ENCODE measurements around the gene CLCNKB.
"Not testable (repeated sequence)": the region's sequence is repeated elsewhere in the genome, so short reads cannot be mapped to it uniquely, and the experiment has no call there.

CLCNKB gene

DNA sequence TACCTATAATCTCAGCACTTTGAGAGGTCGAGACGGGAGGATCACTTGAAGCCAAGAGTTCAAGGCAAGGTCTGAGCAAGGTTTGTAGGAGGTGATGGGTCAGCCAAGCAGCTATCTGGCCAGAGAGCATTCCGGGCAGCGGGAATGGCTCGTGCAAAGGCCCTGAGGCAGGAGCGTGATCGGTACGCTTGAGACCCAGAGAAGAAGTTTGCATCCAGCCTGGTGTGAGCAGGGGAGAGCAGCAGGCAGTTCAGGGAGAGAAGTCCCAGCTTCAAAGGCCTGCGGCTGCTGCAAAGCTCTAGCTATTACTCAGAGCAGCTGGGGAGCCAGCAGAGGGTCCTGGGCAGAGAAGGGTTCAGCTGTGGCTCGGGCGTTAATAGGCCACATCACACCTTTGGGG is 44.7 kb upstream of the CLCNKB start:
- intact Hi-C loops (cut with DNase I; ENCODE audit: low total_unique reads): no loop called here
- no peak for TF ChIP-seq CTCF (IDR thresholded peaks at IDR 0.05)
- Histone ChIP-seq H3K4me1 (no peaks in the 10 kb centered on the region), H3K4me3 (no peak overlapping the region), H3K27ac (no peak overlapping the region), H3K27me3 (no peaks in the 10 kb centered on the region), H3K36me3 (no peaks in the 10 kb centered on the region), H3K9me3 (no peaks in the 10 kb centered on the region)
- no peak for DNase-seq

GRCh38 chr1:16001274-16001673 is 42.3 kb upstream of the CLCNKB start:
- H3K27me3 ChIP-seq; H3K4me3 ChIP-seq; H3K27ac ChIP-seq; H3K9me3 ChIP-seq; intact Hi-C loops (cut with DNase I; ENCODE audit: low total_unique reads); DNase-seq; H3K4me1 ChIP-seq; H3K36me3 ChIP-seq: not testable (repeated sequence)

DNA sequence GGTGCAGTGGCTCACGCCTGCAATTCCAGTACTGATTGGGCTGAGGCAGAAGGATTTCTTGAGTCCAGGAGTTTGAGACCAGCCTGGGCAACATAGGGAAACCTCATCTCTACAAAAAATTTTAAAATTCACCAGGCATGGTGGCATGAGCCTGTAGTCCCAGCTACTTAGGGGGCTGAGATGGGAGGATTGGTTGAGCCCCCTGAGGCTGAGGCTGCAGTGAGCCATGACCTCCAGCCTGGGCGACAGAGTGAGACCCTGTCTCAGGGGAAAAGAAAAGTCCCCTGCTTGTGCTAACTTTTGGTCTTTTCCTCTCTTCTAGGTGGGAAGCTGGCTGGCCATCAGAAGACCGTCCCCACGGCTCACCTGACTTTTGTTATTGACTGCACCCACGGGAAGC is 38.0 kb upstream of the CLCNKB start:
- intact Hi-C loops (cut with DNase I; ENCODE audit: low total_unique reads): no loop called here
- H3K4me3 ChIP-seq: no peak overlapping the region

GRCh38 chr1:16006010-16006409 is 37.6 kb upstream of the CLCNKB start:
- intact Hi-C loops (cut with DNase I; ENCODE audit: low total_unique reads): no loop called here

More for the DNA sequence above, 38.0 kb upstream of the CLCNKB start:
- no peaks in the 10 kb centered on the region for H3K36me3 ChIP-seq
- no peak for DNase-seq
- H3K4me1 ChIP-seq: no peaks in the 10 kb centered on the region
- H3K9me3 ChIP-seq: no peaks in the 10 kb centered on the region
- H3K27me3 ChIP-seq: no peaks in the 10 kb centered on the region
- no peak overlapping the region for H3K27ac ChIP-seq
- no peak for TF ChIP-seq CTCF (IDR thresholded peaks at IDR 0.05)

DNA sequence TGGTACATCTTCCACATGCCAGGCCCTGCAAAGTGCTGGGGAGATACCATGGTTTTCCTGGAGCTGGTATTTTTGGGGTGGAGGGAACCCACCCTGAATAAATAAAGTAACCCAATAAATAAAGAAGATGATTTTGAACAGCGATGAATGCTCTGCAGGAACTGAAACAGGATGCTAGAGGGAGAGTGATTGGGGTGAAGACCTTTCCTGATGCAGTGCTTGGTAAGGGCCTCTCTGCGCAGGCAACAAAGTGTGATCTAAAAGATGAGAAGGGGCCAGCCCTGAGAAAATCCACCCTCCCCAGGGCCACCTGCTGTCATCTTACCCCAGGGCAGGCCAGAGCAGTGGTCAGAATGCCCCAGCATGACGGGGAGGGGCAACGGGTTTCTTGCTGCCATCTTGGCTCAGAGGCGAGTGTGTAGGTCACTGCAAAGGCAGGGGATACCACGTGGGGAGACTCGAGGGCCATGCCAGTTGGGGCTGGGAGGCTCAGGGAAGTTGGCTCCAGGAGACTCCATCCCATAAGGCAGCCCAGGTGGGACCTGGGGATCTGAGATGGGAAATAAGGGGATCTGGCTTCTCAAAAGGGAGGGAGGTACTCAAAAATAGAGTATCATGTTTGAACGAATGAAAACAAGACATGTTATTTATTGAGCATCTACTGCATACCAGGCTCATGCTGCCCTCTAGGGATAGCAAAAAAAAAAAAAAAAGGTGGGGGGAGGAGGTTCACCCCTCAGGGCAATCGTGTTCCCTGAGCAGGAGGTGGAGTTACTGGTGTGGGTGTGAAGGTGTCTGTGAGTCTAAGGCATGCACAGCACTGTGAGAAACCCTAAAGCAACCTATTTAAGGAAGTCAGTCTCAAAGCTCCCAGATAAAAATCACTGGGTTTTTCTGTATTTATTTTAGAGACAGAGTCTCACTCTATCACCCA is 36.8 kb upstream of the CLCNKB start:
- peaks cover 0 to under 1% (median 0%) of the 10 kb centered on the region in 4 donors for H3K4me1 ChIP-seq
- H3K27ac ChIP-seq: no peak overlapping the region
- no peaks in the 10 kb centered on the region for H3K27me3 ChIP-seq
- no peak overlapping the region for H3K4me3 ChIP-seq
- no peak for DNase-seq
- no peak for TF ChIP-seq CTCF (IDR thresholded peaks at IDR 0.05)
- no peaks in the 10 kb centered on the region for H3K9me3 ChIP-seq
- intact Hi-C loops (cut with DNase I; ENCODE audit: low total_unique reads): no loop called here
- no peaks in the 10 kb centered on the region for H3K36me3 ChIP-seq

More at GRCh38 chr1:16006010-16006409, 37.6 kb upstream of the CLCNKB start:
- H3K36me3 ChIP-seq: no peaks in the 10 kb centered on the region
- H3K4me3 ChIP-seq: no peak overlapping the region
- no peaks in the 10 kb centered on the region for H3K9me3 ChIP-seq
- TF ChIP-seq CTCF (IDR thresholded peaks at IDR 0.05): no peak
- no peaks in the 10 kb centered on the region for H3K27me3 ChIP-seq
- no peaks in the 10 kb centered on the region for H3K4me1 ChIP-seq
- H3K27ac ChIP-seq: no peak overlapping the region
- DNase-seq: no peak

- no peaks in the 10 kb centered on the region for H3K36me3 ChIP-seq
- DNase-seq: no peak
- H3K27me3 ChIP-seq: no peaks in the 10 kb centered on the region
- no peak for TF ChIP-seq CTCF (IDR thresholded peaks at IDR 0.05)
- H3K9me3 ChIP-seq: no peaks in the 10 kb centered on the region
- peaks cover 0 to 10% (median 6%) of the 10 kb centered on the region in 4 donors for H3K4me1 ChIP-seq
- intact Hi-C loops (cut with DNase I; ENCODE audit: low total_unique reads): loop anchor here (2.0 kb wide), 2 partner anchors 25 to 49 kb away; no protein-coding TSS in a partner anchor
- no peak overlapping the region for H3K4me3 ChIP-seq
- H3K27ac ChIP-seq: no peak overlapping the region
Observed at GRCh38 chr1:16007671-16008341, 35.8 kb upstream of the CLCNKB start.
